Transverse colon (tissue), 4 donors: Measurements from ENCODE around the gene SLC51B.
A peak's percentile ranks its signal among the peaks of the same experiment; 100 is the strongest.

Experiments used
- EP300 ChIP-seq: sonication (generic); formaldehyde crosslinking; IDR thresholded peaks from one replicate; pipeline ENCODE4 v1.6.1; 2017; ENCODE audit warnings: antibody characterized with exemption, low read depth
- POLR2A ChIP-seq: fragments of 450-650 bp; IDR thresholded peaks from one replicate; pipeline ENCODE4 v1.6.1; 2016; ENCODE audit warnings: antibody characterized with exemption, mild to moderate bottlenecking, moderate library complexity
- POLR2AphosphoS5 ChIP-seq, 3 donors: sonication (generic); formaldehyde crosslinking; IDR thresholded peaks; one replicate each; pipeline ENCODE4 v1.6.1; 2016; ENCODE audit warnings: antibody characterized with exemption in 3 of 3
- TF ChIP-seq, protein P1 (sequence below), 5 experiments: fragments of 200-600 bp in 3 of 5; fragments of 450-650 bp in 2 of 5; sonication (generic) in 3 of 5; IDR thresholded peaks; 1 replicate in 2 of 5; 2 replicates in 3 of 5; pipeline ENCODE4 v1.5.1; 2016 to 2017; ENCODE audit warnings: antibody characterized with exemption in 5 of 5, inconsistent platforms in 3 of 5, mild to moderate bottlenecking in 2 of 5, moderate library complexity in 1 of 5

DNA sequence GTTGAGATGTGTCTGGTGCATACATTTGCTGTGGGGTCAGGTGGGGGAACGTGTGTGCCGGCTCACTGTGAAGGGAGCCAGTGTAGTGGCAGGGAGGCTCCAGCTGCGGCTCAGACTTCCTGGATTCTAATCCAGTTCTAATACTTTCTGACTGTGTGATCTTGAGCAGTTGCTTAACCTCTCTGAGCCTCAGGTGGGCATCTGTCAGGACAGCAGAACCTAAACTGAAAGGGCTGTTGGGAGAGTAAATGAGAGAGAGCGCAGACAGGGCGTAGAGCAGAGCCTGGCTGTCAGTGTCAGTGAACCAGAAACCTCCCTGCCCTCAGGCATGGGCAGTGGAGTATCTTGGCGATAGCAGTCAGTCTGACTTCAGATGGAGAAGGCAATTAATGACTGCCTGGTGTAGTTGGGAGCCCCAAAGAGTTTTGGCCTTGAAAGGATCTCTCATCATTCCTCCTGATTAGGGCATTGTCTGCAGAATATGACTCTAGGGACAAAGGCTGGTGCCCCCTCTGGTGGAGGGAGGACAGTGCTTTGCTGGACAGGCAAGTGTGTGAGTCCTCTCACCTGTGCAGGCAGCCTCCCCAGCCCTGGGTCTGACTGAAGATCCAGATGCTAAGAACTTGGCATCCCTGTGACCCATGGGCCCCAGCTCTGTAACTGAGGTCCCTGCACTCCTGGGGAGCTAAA, 40.9 kb downstream of the SLC51B start:
- TF ChIP-seq, protein P1, sequence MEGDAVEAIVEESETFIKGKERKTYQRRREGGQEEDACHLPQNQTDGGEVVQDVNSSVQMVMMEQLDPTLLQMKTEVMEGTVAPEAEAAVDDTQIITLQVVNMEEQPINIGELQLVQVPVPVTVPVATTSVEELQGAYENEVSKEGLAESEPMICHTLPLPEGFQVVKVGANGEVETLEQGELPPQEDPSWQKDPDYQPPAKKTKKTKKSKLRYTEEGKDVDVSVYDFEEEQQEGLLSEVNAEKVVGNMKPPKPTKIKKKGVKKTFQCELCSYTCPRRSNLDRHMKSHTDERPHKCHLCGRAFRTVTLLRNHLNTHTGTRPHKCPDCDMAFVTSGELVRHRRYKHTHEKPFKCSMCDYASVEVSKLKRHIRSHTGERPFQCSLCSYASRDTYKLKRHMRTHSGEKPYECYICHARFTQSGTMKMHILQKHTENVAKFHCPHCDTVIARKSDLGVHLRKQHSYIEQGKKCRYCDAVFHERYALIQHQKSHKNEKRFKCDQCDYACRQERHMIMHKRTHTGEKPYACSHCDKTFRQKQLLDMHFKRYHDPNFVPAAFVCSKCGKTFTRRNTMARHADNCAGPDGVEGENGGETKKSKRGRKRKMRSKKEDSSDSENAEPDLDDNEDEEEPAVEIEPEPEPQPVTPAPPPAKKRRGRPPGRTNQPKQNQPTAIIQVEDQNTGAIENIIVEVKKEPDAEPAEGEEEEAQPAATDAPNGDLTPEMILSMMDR (IDR thresholded peaks at IDR 0.05): peak; percentile 22 to 43 (median 33)
- TF ChIP-seq EP300 (no peak), POLR2AphosphoS5 (IDR thresholded peaks at IDR 0.05) (no peak), POLR2A (no peak)
